ENCODE data around the gene CACHD1. TPM values are rescaled to one million over a fixed set of nuclear protein-coding genes. Genes with fewer than 3 reads are reported as not detected.
A peak's percentile ranks its signal among the peaks of the same experiment; 100 is the strongest.

Gene CACHD1
- total RNA-seq, 2 experiments from 2014 or later, result 0.55 to 0.68 TPM

DNA sequence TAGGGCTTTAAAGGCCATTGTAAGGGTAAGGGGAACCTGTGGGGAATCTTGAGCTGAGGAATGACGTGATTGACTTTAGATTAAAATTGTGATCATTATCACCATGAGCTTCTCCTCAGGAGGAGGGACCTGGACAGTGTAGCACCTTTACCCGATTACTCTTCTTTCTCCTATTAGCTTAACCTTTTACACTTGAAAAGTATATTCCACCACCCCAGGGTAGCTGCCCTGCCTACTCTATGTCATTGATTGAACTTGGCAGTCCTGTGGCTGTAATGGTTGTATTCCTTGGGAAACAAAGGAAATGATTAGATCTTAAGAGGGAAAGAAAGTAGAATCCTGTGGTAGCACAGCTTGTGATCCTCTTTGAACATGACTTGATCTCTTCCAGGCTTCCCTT, 47.7 kb downstream of the CACHD1 start:
- H3K27me3 Mint-ChIP-seq (ENCODE audit: low read depth), result no peaks in the 10 kb centered on the region
- ChIA-PET CTCF (no interaction called here), POLR2A (interaction anchor here (0.6 to 0.7 kb wide), 2 partner anchors 31 to 50 kb away, joined by 5 to 8 read pairs; no protein-coding TSS in a partner anchor)
- no peaks in the 10 kb centered on the region for H3K4me1 Mint-ChIP-seq (ENCODE audit: low read depth)
- ATAC-seq, result no peak
- no peaks in the 10 kb centered on the region for H3K9me3 Mint-ChIP-seq (ENCODE audit: insufficient read depth)
- no peak overlapping the region for H3K4me3 Mint-ChIP-seq
- no peak for DNase-seq
- H3K27ac Mint-ChIP-seq, result no peak overlapping the region
- no peaks in the 10 kb centered on the region for H3K36me3 Mint-ChIP-seq (ENCODE audit: low read depth)

DNA sequence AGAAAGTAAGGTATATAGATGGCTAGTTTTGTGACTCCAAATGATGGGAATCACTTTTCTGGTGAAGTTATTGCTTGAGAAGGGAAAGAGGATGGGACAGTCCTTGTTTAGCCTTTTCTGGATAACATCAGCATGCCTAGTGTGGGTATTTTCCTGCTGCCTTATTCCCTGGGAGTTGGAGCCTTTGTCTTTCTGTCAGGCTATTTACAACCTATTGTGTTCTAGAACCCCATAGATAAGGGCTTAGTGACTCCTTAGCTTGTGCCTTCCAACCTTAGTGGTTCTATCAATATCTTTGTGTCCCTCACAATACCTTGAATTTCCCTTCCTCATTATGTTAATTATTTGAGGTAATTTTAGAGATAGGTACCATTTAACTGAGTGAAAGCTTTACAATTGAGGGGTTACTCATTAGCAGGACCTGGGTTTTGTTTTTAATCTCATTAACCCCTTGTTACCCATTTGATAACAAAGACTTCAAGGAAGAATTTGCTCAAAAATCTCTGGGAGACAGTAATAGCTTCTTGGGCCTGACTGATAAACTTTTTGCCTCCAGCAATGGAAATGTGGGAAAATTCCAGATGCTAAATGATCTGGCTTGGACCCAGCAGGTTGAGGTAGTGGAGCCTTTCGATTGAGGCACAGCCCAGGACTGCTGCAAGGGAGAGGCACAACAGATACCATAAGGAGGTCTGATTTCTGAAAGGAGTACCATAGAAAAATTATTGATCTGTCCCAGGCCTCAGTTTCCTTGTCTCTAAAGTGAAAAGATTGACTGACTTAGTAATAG, 49.0 kb downstream of the CACHD1 start:
- Mint-ChIP-seq H3K4me1 (ENCODE audit: low read depth) (no peaks in the 10 kb centered on the region), H3K27ac (no peak overlapping the region), H3K27me3 (ENCODE audit: low read depth) (no peaks in the 10 kb centered on the region), H3K4me3 (no peak overlapping the region), H3K9me3 (ENCODE audit: insufficient read depth) (no peaks in the 10 kb centered on the region), H3K36me3 (ENCODE audit: low read depth) (no peaks in the 10 kb centered on the region)
- CTCF ChIA-PET, result no interaction called here
- ATAC-seq (no peak), DNase-seq (no peak)
- POLR2A ChIA-PET, result no interaction called here

DNA sequence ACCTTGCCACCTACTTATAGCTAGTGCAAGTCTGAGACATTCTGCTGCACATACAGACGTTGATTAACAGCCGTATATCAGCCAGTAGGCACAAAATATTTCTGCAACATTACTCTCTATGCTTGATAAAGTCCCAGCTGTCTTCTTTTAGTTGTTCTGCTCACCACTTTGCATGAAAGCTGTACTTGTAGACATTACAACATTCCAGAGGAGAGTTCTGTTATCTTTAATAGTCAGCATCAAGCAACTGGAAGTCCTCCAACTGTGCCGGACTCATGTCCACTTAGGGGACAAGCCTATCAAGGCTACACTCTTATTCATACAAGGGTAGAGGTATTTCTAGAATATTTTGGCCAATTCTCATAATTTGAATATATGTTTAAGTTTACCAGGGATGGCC, 50.0 kb downstream of the CACHD1 start:
- Mint-ChIP-seq H3K36me3 (ENCODE audit: low read depth) (no peaks in the 10 kb centered on the region), H3K4me1 (ENCODE audit: low read depth) (no peaks in the 10 kb centered on the region), H3K27me3 (ENCODE audit: low read depth) (no peaks in the 10 kb centered on the region), H3K4me3 (no peak overlapping the region), H3K27ac (no peak overlapping the region), H3K9me3 (ENCODE audit: insufficient read depth) (no peaks in the 10 kb centered on the region)
- CTCF ChIA-PET, result no interaction called here
- ATAC-seq, result no peak
- DNase-seq, result no peak
- POLR2A ChIA-PET, result no interaction called here

DNA sequence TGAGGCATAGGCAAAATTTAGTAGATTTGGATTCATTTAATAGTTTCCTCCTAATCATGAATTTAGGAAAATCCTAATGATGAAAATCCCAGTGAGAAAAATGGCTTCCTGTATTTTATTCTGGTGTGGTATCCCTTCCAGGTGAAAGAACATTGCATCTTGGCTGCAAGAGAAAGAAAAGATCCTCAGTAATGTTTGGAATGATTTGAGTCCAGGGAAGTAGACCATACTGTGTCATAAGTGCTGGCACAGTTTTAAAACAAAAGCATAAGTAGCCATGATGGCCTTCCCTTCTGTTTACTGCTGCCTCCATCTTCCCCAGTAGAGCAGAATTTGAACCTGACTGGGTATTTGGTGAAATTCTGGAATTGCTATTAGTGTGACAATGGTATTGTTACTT, 52.8 kb downstream of the CACHD1 start:
- DNase-seq (no peak), ATAC-seq (no peak)
- CTCF ChIA-PET, result no interaction called here
- Mint-ChIP-seq H3K4me1 (ENCODE audit: low read depth) (peaks cover 6% of the 10 kb centered on the region), H3K4me3 (no peak overlapping the region), H3K27ac (no peak overlapping the region), H3K27me3 (ENCODE audit: low read depth) (no peaks in the 10 kb centered on the region), H3K36me3 (ENCODE audit: low read depth) (no peaks in the 10 kb centered on the region), H3K9me3 (ENCODE audit: insufficient read depth) (no peaks in the 10 kb centered on the region)
- POLR2A ChIA-PET, result no interaction called here

- H3K27me3 Mint-ChIP-seq (ENCODE audit: low read depth), result no peaks in the 10 kb centered on the region
- ChIA-PET CTCF (no interaction called here), POLR2A (no interaction called here)
- DNase-seq, result no peak
- H3K27ac Mint-ChIP-seq, result no peak overlapping the region
- H3K4me3 Mint-ChIP-seq, result no peak overlapping the region
- H3K9me3 Mint-ChIP-seq (ENCODE audit: insufficient read depth), result no peaks in the 10 kb centered on the region
- no peaks in the 10 kb centered on the region for H3K36me3 Mint-ChIP-seq (ENCODE audit: low read depth)
- H3K4me1 Mint-ChIP-seq (ENCODE audit: low read depth), result peaks cover 7% of the 10 kb centered on the region
- ATAC-seq, result no peak
Observed at GRCh38 chr1:64523413-64524337, 53.7 kb downstream of the CACHD1 start.

GRCh38 chr1:64524614-64525013, 54.7 kb downstream of the CACHD1 start:
- POLR2A ChIA-PET, result no interaction called here
- no peak overlapping the region for H3K27ac Mint-ChIP-seq

GRCh38 chr1:64525116-64525686, 55.3 kb downstream of the CACHD1 start:
- ATAC-seq, result no peak
- Mint-ChIP-seq H3K4me3 (no peak overlapping the region), H3K27ac (no peak overlapping the region), H3K36me3 (ENCODE audit: low read depth) (no peaks in the 10 kb centered on the region), H3K9me3 (ENCODE audit: insufficient read depth) (no peaks in the 10 kb centered on the region), H3K27me3 (ENCODE audit: low read depth) (no peaks in the 10 kb centered on the region), H3K4me1 (ENCODE audit: low read depth) (peaks cover 7% of the 10 kb centered on the region)
- CTCF ChIA-PET, result no interaction called here
- DNase-seq, result no peak
- POLR2A ChIA-PET, result no interaction called here

More at GRCh38 chr1:64524614-64525013, 54.7 kb downstream of the CACHD1 start:
- DNase-seq (no peak), ATAC-seq (no peak)
- Mint-ChIP-seq H3K4me3 (no peak overlapping the region), H3K27me3 (ENCODE audit: low read depth) (no peaks in the 10 kb centered on the region), H3K9me3 (ENCODE audit: insufficient read depth) (no peaks in the 10 kb centered on the region), H3K36me3 (ENCODE audit: low read depth) (no peaks in the 10 kb centered on the region), H3K4me1 (ENCODE audit: low read depth) (peaks cover 7% of the 10 kb centered on the region)
- CTCF ChIA-PET, result no interaction called here

DNA sequence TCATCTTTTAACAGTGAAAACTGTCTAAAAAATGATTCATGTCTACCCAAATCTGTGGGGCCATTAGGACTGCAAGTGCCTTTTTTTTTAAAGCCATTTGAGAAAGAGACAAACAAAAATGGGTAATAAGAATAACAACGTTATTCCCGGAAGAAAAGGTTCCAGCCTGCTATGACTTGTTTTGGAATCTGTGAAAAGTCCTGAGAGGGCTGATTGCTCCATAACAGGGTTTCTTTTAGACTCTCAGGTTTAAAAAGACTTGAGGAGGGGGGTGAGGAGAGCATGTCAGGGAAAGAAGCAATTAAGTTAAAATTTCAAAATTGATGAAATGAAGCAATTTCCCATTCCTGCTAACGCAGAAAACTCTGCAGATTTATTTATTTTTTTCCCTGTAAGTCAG, 56.4 kb downstream of the CACHD1 start:
- H3K9me3 Mint-ChIP-seq (ENCODE audit: insufficient read depth), result no peaks in the 10 kb centered on the region
- no peak for ATAC-seq
- H3K36me3 Mint-ChIP-seq (ENCODE audit: low read depth), result no peaks in the 10 kb centered on the region
- ChIA-PET CTCF (no interaction called here), POLR2A (no interaction called here)
- H3K27ac Mint-ChIP-seq, result no peak overlapping the region
- no peak overlapping the region for H3K4me3 Mint-ChIP-seq
- peaks cover 7% of the 10 kb centered on the region for H3K4me1 Mint-ChIP-seq (ENCODE audit: low read depth)
- no peak for DNase-seq
- H3K27me3 Mint-ChIP-seq (ENCODE audit: low read depth), result no peaks in the 10 kb centered on the region

- no peaks in the 10 kb centered on the region for H3K36me3 Mint-ChIP-seq (ENCODE audit: low read depth)
- DNase-seq (no peak), ATAC-seq (peak; percentile 36)
- H3K27ac Mint-ChIP-seq, result no peak overlapping the region
- H3K4me1 Mint-ChIP-seq (ENCODE audit: low read depth), result peaks cover 7% of the 10 kb centered on the region
- H3K9me3 Mint-ChIP-seq (ENCODE audit: insufficient read depth), result no peaks in the 10 kb centered on the region
- H3K27me3 Mint-ChIP-seq (ENCODE audit: low read depth), result no peaks in the 10 kb centered on the region
- no peak overlapping the region for H3K4me3 Mint-ChIP-seq
- POLR2A ChIA-PET, result no interaction called here
- CTCF ChIA-PET, result no interaction called here
Observed at GRCh38 chr1:64527165-64527564, 57.2 kb downstream of the CACHD1 start.

- ATAC-seq (no peak), DNase-seq (no peak)
- Mint-ChIP-seq H3K9me3 (ENCODE audit: insufficient read depth) (no peaks in the 10 kb centered on the region), H3K27ac (no peak overlapping the region), H3K4me3 (no peak overlapping the region), H3K36me3 (ENCODE audit: low read depth) (no peaks in the 10 kb centered on the region), H3K27me3 (ENCODE audit: low read depth) (no peaks in the 10 kb centered on the region), H3K4me1 (ENCODE audit: low read depth) (peaks cover 7% of the 10 kb centered on the region)
- ChIA-PET POLR2A (no interaction called here), CTCF (no interaction called here)
Observed at GRCh38 chr1:64527786-64528185, 57.9 kb downstream of the CACHD1 start.

DNA sequence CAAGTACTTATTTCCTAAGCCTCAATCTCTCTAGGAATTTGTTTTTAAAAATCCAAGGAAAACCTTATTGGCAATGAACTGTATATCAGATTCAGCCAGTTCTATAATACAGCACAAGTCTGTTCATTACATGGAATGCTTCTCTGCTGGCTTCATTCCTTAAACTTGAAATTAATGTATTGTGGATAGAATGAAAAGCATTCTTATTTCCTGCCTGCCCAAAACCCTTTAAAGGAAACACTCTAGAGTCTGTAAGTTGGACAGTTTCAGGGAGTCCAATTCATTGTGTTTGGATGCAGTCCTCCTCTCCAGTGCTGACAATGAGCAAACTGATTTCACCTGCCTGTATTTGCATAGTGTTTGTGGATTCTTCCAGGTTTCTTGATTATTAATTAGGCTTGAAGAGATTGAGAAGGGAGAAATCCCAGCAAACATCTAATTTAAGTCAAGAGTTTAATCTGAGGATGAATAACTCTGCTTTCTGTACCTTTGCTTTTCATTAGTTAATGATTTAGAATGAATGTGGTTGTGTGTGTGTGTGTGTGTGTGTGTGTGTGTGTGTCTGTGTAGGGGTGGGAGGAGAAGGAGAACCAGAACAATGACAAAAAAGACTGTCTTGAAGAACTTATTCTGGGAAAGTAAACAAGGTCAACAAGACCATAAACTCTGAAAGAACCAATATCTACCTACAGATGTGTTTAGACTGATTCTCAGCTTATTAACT, 61.2 kb downstream of the CACHD1 start:
- H3K9me3 Mint-ChIP-seq (ENCODE audit: insufficient read depth), result no peaks in the 10 kb centered on the region
- peaks cover 7% of the 10 kb centered on the region for H3K4me1 Mint-ChIP-seq (ENCODE audit: low read depth)
- POLR2A ChIA-PET, result no interaction called here
- no peaks in the 10 kb centered on the region for H3K27me3 Mint-ChIP-seq (ENCODE audit: low read depth)
- peaks cover 4% of the 10 kb centered on the region for H3K36me3 Mint-ChIP-seq (ENCODE audit: low read depth)
- CTCF ChIA-PET, result no interaction called here
- H3K4me3 Mint-ChIP-seq, result no peak overlapping the region
- ATAC-seq (no peak), DNase-seq (no peak)
- H3K27ac Mint-ChIP-seq, result no peak overlapping the region

DNA sequence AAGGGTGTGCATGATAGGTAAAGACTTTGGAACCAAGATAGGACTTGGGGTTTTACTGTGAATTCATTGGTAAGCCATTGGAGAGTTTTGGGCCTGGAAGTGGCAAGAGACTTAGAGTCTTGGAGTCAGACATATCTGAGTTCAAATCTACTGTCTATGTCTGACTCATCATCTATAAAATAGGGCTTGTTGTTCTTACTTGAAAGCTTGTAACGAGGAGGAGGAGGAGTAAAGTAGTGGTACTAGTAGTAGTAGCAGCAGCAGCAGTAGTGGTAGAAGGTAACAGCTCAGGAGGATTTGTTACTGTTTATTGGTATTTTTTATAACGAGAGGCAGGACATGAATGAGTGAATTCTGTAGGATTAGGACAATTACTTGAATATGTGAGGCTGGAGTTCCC, 62.7 kb downstream of the CACHD1 start:
- CTCF ChIA-PET, result no interaction called here
- no peaks in the 10 kb centered on the region for H3K9me3 Mint-ChIP-seq (ENCODE audit: insufficient read depth)
- H3K4me1 Mint-ChIP-seq (ENCODE audit: low read depth), result peaks cover 7% of the 10 kb centered on the region
- POLR2A ChIA-PET, result no interaction called here
- no peak overlapping the region for H3K27ac Mint-ChIP-seq
- H3K27me3 Mint-ChIP-seq (ENCODE audit: low read depth), result no peaks in the 10 kb centered on the region
- DNase-seq (no peak), ATAC-seq (no peak)
- peaks cover 4% of the 10 kb centered on the region for H3K36me3 Mint-ChIP-seq (ENCODE audit: low read depth)
- H3K4me3 Mint-ChIP-seq, result no peak overlapping the region
